ENCODE measurements around the gene MYOG. TPM values are rescaled to one million over a fixed set of nuclear protein-coding genes. Genes with fewer than 3 reads are reported as not detected.

The MYOG gene
- total and polyA plus RNA-seq, 2 of the 13 experiments (the other 11 are each of a cell fraction or from before 2014, with no cell fraction given), result not detected

DNA sequence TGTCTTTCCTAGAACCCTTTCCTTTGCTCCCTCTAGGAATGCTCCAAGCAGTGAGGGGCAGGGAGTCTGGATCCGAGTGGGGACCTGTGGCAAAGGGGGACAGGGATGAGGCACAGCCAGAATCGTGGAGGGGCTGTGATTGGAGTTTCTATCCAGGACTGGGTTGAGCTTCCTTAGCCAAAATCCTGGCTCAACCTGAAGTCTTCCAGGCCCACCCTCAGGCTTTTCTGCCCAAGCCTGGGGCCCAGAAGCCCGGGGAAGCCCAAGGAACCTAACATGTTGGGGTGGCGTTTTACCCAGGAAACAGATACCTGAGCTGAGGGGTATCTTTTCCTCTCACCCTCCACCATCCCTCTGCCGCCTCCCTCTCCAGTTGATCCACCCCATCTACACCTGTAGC lies 5.4 kb downstream of the MYOG start:
- H3K79me2 ChIP-seq (ENCODE audit: insufficient read depth, low read length), result no peaks in the 10 kb centered on the region
- H2AFZ ChIP-seq (ENCODE audit: low read length), result no peak overlapping the region
- H3K4me1 ChIP-seq (ENCODE audit: insufficient read depth, low read length), result no peaks in the 10 kb centered on the region
- in situ Hi-C loops (cut with HindIII; ENCODE audit: extremely low pct_ligation_motif_present, low pct_unique_long_range_greater_than_20kb), result no loop called here
- no peak overlapping the region for H3K27ac ChIP-seq (ENCODE audit: extremely low read length, insufficient read depth, low read length)
- no peak overlapping the region for H3K4me2 ChIP-seq (ENCODE audit: low read depth, low read length)
- TF ChIP-seq ZNF451 (CRISPR knock-in tag; IDR thresholded peaks at IDR 0.05) (no peak), RBAK (CRISPR knock-in tag; IDR thresholded peaks at IDR 0.05) (no peak), KDM1A (CRISPR knock-in tag; IDR thresholded peaks at IDR 0.05) (no peak), CAMTA2 (CRISPR knock-in tag; IDR thresholded peaks at IDR 0.05; ENCODE audit: borderline replicate concordance) (no peak), MTA3 (CRISPR knock-in tag; IDR thresholded peaks at IDR 0.05) (no peak), MBNL3 (CRISPR knock-in tag; conservative IDR thresholded peaks at IDR 0.05) (no peak), ZNF547 (CRISPR knock-in tag; IDR thresholded peaks at IDR 0.05) (no peak), SRSF9 (IDR thresholded peaks at IDR 0.05; ENCODE audit: borderline replicate concordance, insufficient read depth, low read depth, low read length, poor library complexity, severe bottlenecking) (no peak), HES4 (CRISPR knock-in tag; IDR thresholded peaks at IDR 0.05; ENCODE audit: borderline replicate concordance) (no peak), NFIB (CRISPR knock-in tag; IDR thresholded peaks at IDR 0.05; ENCODE audit: borderline replicate concordance) (no peak), ZNF121 (CRISPR knock-in tag; IDR thresholded peaks at IDR 0.05) (no peak)
- TF ChIP-seq, protein P1, sequence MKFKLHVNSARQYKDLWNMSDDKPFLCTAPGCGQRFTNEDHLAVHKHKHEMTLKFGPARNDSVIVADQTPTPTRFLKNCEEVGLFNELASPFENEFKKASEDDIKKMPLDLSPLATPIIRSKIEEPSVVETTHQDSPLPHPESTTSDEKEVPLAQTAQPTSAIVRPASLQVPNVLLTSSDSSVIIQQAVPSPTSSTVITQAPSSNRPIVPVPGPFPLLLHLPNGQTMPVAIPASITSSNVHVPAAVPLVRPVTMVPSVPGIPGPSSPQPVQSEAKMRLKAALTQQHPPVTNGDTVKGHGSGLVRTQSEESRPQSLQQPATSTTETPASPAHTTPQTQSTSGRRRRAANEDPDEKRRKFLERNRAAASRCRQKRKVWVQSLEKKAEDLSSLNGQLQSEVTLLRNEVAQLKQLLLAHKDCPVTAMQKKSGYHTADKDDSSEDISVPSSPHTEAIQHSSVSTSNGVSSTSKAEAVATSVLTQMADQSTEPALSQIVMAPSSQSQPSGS (CRISPR knock-in tag; IDR thresholded peaks at IDR 0.05), result no peak
- no TSS peak for BruUV-seq (replicated peaks)
- intact Hi-C loops (cut with micrococcal nuclease; ENCODE audit: unreplicated experiment), result no loop called here
- H3K4me3 ChIP-seq (replicated peaks in 1 of 3; ENCODE audit: insufficient read depth in 1 of 3, low read depth in 2 of 3, low read length in 3 of 3), result no peak overlapping the region
- FAIRE-seq (no peak), DNase-seq (ENCODE audit: low spot score) (no peak), ATAC-seq (no peak)
- no peaks in the 10 kb centered on the region for H3K9me3 ChIP-seq (ENCODE audit: low read length)
- ChIA-PET POLR2A (no interaction called here), CTCF (ENCODE audit: low intra/inter-chr PET ratio, low total read pairs) (no interaction called here)
- H3K9ac ChIP-seq (ENCODE audit: insufficient read depth, low read depth, low read length), result no peak overlapping the region
- peaks cover 4 to 21% of the 10 kb centered on the region in 2 experiments; a peak in 4 of 5 replicates for H3K27me3 ChIP-seq (ENCODE audit: control insufficient read depth in 1 of 2, insufficient read depth in 2 of 2, low read length in 2 of 2)
- no peaks in the 10 kb centered on the region for H4K20me1 ChIP-seq (ENCODE audit: insufficient read depth, low read length)
- WGBS (ENCODE audit: low lambda C conversion rate), result 5% methylated on average over 5 of the region's 5 CpGs
- no peaks in the 10 kb centered on the region for H3K36me3 ChIP-seq (replicated peaks in 1 of 2; ENCODE audit: control insufficient read depth in 1 of 2, insufficient read depth in 2 of 2, low read length in 2 of 2)
